Measurements from ENCODE around the gene CALR. TPM values are rescaled to one million over a fixed set of nuclear protein-coding genes. Genes with fewer than 3 reads are reported as not detected.
"Not testable (repeated sequence)": the region's sequence is repeated elsewhere in the genome, so short reads cannot be mapped to it uniquely, and the experiment has no call there.

Gene CALR
- total RNA-seq, result 100 to 1,000 TPM; 407 to 431 TPM

- H3K36me3 Mint-ChIP-seq (ENCODE audit: low read depth), result peaks cover 47% of the 10 kb centered on the region
- intact Hi-C loops (cut with micrococcal nuclease), result loop anchor here (1.0 to 10.0 kb wide), 11 partner anchors 7 to 1843 kb away; partner anchors contain the start of genes GADD45GIP1, GCDH, JUNB and RAD23A
- H3K27ac Mint-ChIP-seq, result peak within 1 kb of the TSS; percentile 94
- H3K27me3 Mint-ChIP-seq (ENCODE audit: low read depth), result no peaks in the 10 kb centered on the region
- peaks cover 49% of the 10 kb centered on the region for H3K4me1 Mint-ChIP-seq (ENCODE audit: low read depth)
- peak within 1 kb of the TSS; percentile 92 for H3K4me3 Mint-ChIP-seq
- CTCF ChIA-PET, result interaction anchor here (0.6 to 1.4 kb wide), 4 partner anchors 8 to 101 kb away, joined by 3 to 12 read pairs (median 4); partner anchors contain the start of gene RAD23A
- H3K9me3 Mint-ChIP-seq, result no peaks in the 10 kb centered on the region
- DNase-seq, result peak; percentile 100
Measured at GRCh38 chr19:12937927-12938778, at the start of gene CALR. Gene CALR (plus strand): TSS chr19:12938609. CDS start chr19:12938680, 71 bp downstream.

- intact Hi-C loops (cut with micrococcal nuclease), result loop anchor here (2.0 kb wide), 1 partner anchor 28 kb away; the partner anchor contains the start of gene SYCE2
- not testable (repeated sequence) for H3K27me3 Mint-ChIP-seq (ENCODE audit: low read depth)
Measured at GRCh38 chr19:12890299-12890786, 48.1 kb upstream of the CALR start.

GRCh38 chr19:12890787-12891552 lies 47.4 kb upstream of the CALR start, which contains the start of gene GCDH:
Gene GCDH (plus strand): TSS chr19:12891160. CDS start chr19:12891305, 145 bp downstream.
- CTCF ChIA-PET, result interaction anchor here (0.6 to 1.9 kb wide), 6 partner anchors 34 to 143 kb away, joined by 3 to 11 read pairs (median 3); no protein-coding TSS in a partner anchor
- intact Hi-C loops (cut with micrococcal nuclease), result loop anchor here (1.0 to 2.0 kb wide), 2 partner anchors 28 to 47 kb away; partner anchors contain the start of genes CALR and SYCE2
- Mint-ChIP-seq H3K4me1 (ENCODE audit: low read depth) (peaks cover 25% of the 10 kb centered on the region), H3K36me3 (ENCODE audit: low read depth) (peaks cover 8% of the 10 kb centered on the region), H3K9me3 (no peaks in the 10 kb centered on the region), H3K27ac (peak within 1 kb of the TSS; percentile 73), H3K4me3 (peak within 1 kb of the TSS; percentile 93), H3K27me3 (ENCODE audit: low read depth) (no peaks in the 10 kb centered on the region)
- peak; percentile 98 for DNase-seq

More at GRCh38 chr19:12890299-12890786, 48.1 kb upstream of the CALR start:
- CTCF ChIA-PET, result interaction anchor here (0.6 to 1.9 kb wide), 4 partner anchors 65 to 144 kb away, joined by 3 to 11 read pairs (median 4); no protein-coding TSS in a partner anchor
- Mint-ChIP-seq H3K27ac (peak overlapping the region; percentile 73), H3K4me3 (peak overlapping the region; percentile 93), H3K4me1 (ENCODE audit: low read depth) (peaks cover 25% of the 10 kb centered on the region)
- H3K36me3 Mint-ChIP-seq (ENCODE audit: low read depth); DNase-seq; H3K9me3 Mint-ChIP-seq: not testable (repeated sequence)

- H3K27me3 Mint-ChIP-seq (ENCODE audit: low read depth), result no peaks in the 10 kb centered on the region
- intact Hi-C loops (cut with micrococcal nuclease), result loop anchor here (1.0 to 2.0 kb wide), 2 partner anchors 27 to 47 kb away; partner anchors contain the start of genes CALR and SYCE2
- DNase-seq, result no peak
- peak overlapping the region; percentile 93 for H3K4me3 Mint-ChIP-seq
- H3K36me3 Mint-ChIP-seq (ENCODE audit: low read depth), result peaks cover 8% of the 10 kb centered on the region
- H3K27ac Mint-ChIP-seq, result peak overlapping the region; percentile 73
- H3K9me3 Mint-ChIP-seq, result no peaks in the 10 kb centered on the region
- CTCF ChIA-PET, result interaction anchor here (0.6 kb wide), 1 partner anchor 61 kb away, joined by 3 read pairs; no protein-coding TSS in a partner anchor
- H3K4me1 Mint-ChIP-seq (ENCODE audit: low read depth), result peaks cover 22% of the 10 kb centered on the region
Measured at GRCh38 chr19:12891553-12892021, 46.8 kb upstream of the CALR start.

- Mint-ChIP-seq H3K27me3 (ENCODE audit: low read depth) (no peaks in the 10 kb centered on the region), H3K4me3 (peak overlapping the region; percentile 43), H3K9me3 (no peaks in the 10 kb centered on the region), H3K36me3 (ENCODE audit: low read depth) (peaks cover 11% of the 10 kb centered on the region), H3K27ac (no peak overlapping the region), H3K4me1 (ENCODE audit: low read depth) (peaks cover 22% of the 10 kb centered on the region)
- DNase-seq, result no peak
- intact Hi-C loops (cut with micrococcal nuclease), result no loop called here
- CTCF ChIA-PET, result interaction anchor here (0.6 kb wide), 1 partner anchor 289 kb away, joined by 4 read pairs; no protein-coding TSS in a partner anchor
Measured at GRCh38 chr19:12893582-12893981, 44.8 kb upstream of the CALR start.

GRCh38 chr19:12896460-12896859 lies 41.9 kb upstream of the CALR start:
- Mint-ChIP-seq H3K9me3 (no peaks in the 10 kb centered on the region), H3K27ac (no peak overlapping the region), H3K36me3 (ENCODE audit: low read depth) (peaks cover 11% of the 10 kb centered on the region), H3K4me3 (no peak overlapping the region), H3K27me3 (ENCODE audit: low read depth) (no peaks in the 10 kb centered on the region), H3K4me1 (ENCODE audit: low read depth) (peaks cover 13% of the 10 kb centered on the region)
- no peak for DNase-seq
- CTCF ChIA-PET, result interaction anchor here (0.6 to 1.5 kb wide), 2 partner anchors 69 to 81 kb away, joined by 3 to 4 read pairs; no protein-coding TSS in a partner anchor
- intact Hi-C loops (cut with micrococcal nuclease), result no loop called here

- Mint-ChIP-seq H3K36me3 (ENCODE audit: low read depth) (peaks cover 5% of the 10 kb centered on the region), H3K4me3 (no peak overlapping the region), H3K9me3 (no peaks in the 10 kb centered on the region), H3K27me3 (ENCODE audit: low read depth) (no peaks in the 10 kb centered on the region), H3K27ac (no peak overlapping the region), H3K4me1 (ENCODE audit: low read depth) (no peaks in the 10 kb centered on the region)
- no peak for DNase-seq
- CTCF ChIA-PET, result interaction anchor here (0.8 to 1.1 kb wide), 2 partner anchors 17 to 162 kb away, joined by 3 read pairs; no protein-coding TSS in a partner anchor
- intact Hi-C loops (cut with micrococcal nuclease), result no loop called here
Measured at GRCh38 chr19:12899891-12900518, 38.4 kb upstream of the CALR start.

GRCh38 chr19:12907166-12907565 lies 31.2 kb upstream of the CALR start:
- CTCF ChIA-PET, result interaction anchor here (0.6 to 2.1 kb wide), 4 partner anchors 22 to 149 kb away, joined by 3 to 7 read pairs (median 4); no protein-coding TSS in a partner anchor
- H3K4me1 Mint-ChIP-seq (ENCODE audit: low read depth), result no peaks in the 10 kb centered on the region
- no peak overlapping the region for H3K27ac Mint-ChIP-seq
- no peaks in the 10 kb centered on the region for H3K9me3 Mint-ChIP-seq
- DNase-seq, result no peak
- H3K27me3 Mint-ChIP-seq (ENCODE audit: low read depth), result no peaks in the 10 kb centered on the region
- H3K4me3 Mint-ChIP-seq, result no peak overlapping the region
- peaks cover 2% of the 10 kb centered on the region for H3K36me3 Mint-ChIP-seq (ENCODE audit: low read depth)
- intact Hi-C loops (cut with micrococcal nuclease), result no loop called here

GRCh38 chr19:12912571-12912970 lies 25.8 kb upstream of the CALR start:
- DNase-seq, result no peak
- H3K9me3 Mint-ChIP-seq, result no peaks in the 10 kb centered on the region
- CTCF ChIA-PET, result interaction anchor here (0.8 to 2.0 kb wide), 4 partner anchors 14 to 147 kb away, joined by 3 to 7 read pairs (median 4); no protein-coding TSS in a partner anchor
- no peak overlapping the region for H3K4me3 Mint-ChIP-seq
- H3K4me1 Mint-ChIP-seq (ENCODE audit: low read depth), result peaks cover 22% of the 10 kb centered on the region
- H3K36me3 Mint-ChIP-seq (ENCODE audit: low read depth), result peaks cover 2% of the 10 kb centered on the region
- H3K27ac Mint-ChIP-seq, result no peak overlapping the region
- intact Hi-C loops (cut with micrococcal nuclease), result no loop called here
- H3K27me3 Mint-ChIP-seq (ENCODE audit: low read depth), result no peaks in the 10 kb centered on the region

- CTCF ChIA-PET, result interaction anchor here (0.8 to 2.0 kb wide), 6 partner anchors 14 to 147 kb away, joined by 3 to 8 read pairs (median 5); no protein-coding TSS in a partner anchor
- H3K4me1 Mint-ChIP-seq (ENCODE audit: low read depth), result peaks cover 22% of the 10 kb centered on the region
Measured at GRCh38 chr19:12913011-12913561, 25.3 kb upstream of the CALR start.

More at GRCh38 chr19:12913011-12913561, 25.3 kb upstream of the CALR start:
- Mint-ChIP-seq H3K4me3 (no peak overlapping the region), H3K9me3 (no peaks in the 10 kb centered on the region), H3K36me3 (ENCODE audit: low read depth) (peaks cover 2% of the 10 kb centered on the region), H3K27ac (no peak overlapping the region), H3K27me3 (ENCODE audit: low read depth) (no peaks in the 10 kb centered on the region)
- no peak for DNase-seq
- intact Hi-C loops (cut with micrococcal nuclease), result no loop called here
